ENCODE results near the gene NCAPD3.
"Not testable (repeated sequence)": the region's sequence is repeated elsewhere in the genome, so short reads cannot be mapped to it uniquely, and the experiment has no call there.

Gene NCAPD3

GRCh38 chr11:134132808-134133207, 91.0 kb downstream of the NCAPD3 start:
- Histone ChIP-seq H3K9me3 (ENCODE audit: control insufficient read depth, insufficient read depth, low read length) (peaks cover 3% of the 10 kb centered on the region; the same call in 1 of the 2 replicates), H3K36me3 (ENCODE audit: insufficient read depth, low read length) (peaks cover 3% of the 10 kb centered on the region; the same call in 1 of the 2 replicates), H3K9ac (ENCODE audit: low read depth, low read length) (no peak overlapping the region), H3K4me1 (ENCODE audit: insufficient read depth, low read length) (no peaks in the 10 kb centered on the region)

GRCh38 chr11:134131628-134132244, 92.0 kb downstream of the NCAPD3 start:
- Histone ChIP-seq H3K4me1 (ENCODE audit: insufficient read depth, low read length) (peaks cover 1% of the 10 kb centered on the region; the same call in 1 of the 2 replicates), H3K36me3 (ENCODE audit: insufficient read depth, low read length) (peaks cover 3% of the 10 kb centered on the region; the same call in 1 of the 2 replicates)

GRCh38 chr11:134126217-134126822, 97.4 kb downstream of the NCAPD3 start:
- Histone ChIP-seq H3K9me3 (ENCODE audit: control insufficient read depth, insufficient read depth, low read length) (0 out of 2 replicates have a peak, but pooled peaks cover 3% of the 10 kb centered on the region), H3K4me1 (ENCODE audit: insufficient read depth, low read length) (peaks cover 15% of the 10 kb centered on the region), H3K36me3 (ENCODE audit: insufficient read depth, low read length) (peaks cover under 1% of the 10 kb centered on the region; the same call in 1 of the 2 replicates), H3K9ac (ENCODE audit: low read depth, low read length) (no peak overlapping the region)

More at GRCh38 chr11:134131628-134132244, 92.0 kb downstream of the NCAPD3 start:
- Histone ChIP-seq H3K9me3 (ENCODE audit: control insufficient read depth, insufficient read depth, low read length) (peaks cover 3% of the 10 kb centered on the region; the same call in 1 of the 2 replicates), H3K9ac (ENCODE audit: low read depth, low read length) (no peak overlapping the region)

- H3K4me1 ChIP-seq (ENCODE audit: insufficient read depth, low read length) = peaks cover 21% of the 10 kb centered on the region
- 0 out of 2 replicates have a peak, but pooled peaks cover 3% of the 10 kb centered on the region for H3K9me3 ChIP-seq (ENCODE audit: control insufficient read depth, insufficient read depth, low read length)
- peak overlapping the region; percentile 49; the same call in 1 of the 2 replicates for H3K9ac ChIP-seq (ENCODE audit: low read depth, low read length)
- H3K36me3 ChIP-seq (ENCODE audit: insufficient read depth, low read length) = no peaks in the 10 kb centered on the region
Measured at GRCh38 chr11:134125507-134125906, 98.3 kb downstream of the NCAPD3 start.

- Histone ChIP-seq H3K4me1 (ENCODE audit: insufficient read depth, low read length) (peaks cover 25% of the 10 kb centered on the region), H3K9ac (ENCODE audit: low read depth, low read length) (peak overlapping the region; percentile 49), H3K9me3 (ENCODE audit: control insufficient read depth, insufficient read depth, low read length) (0 out of 2 replicates have a peak, but pooled peaks cover 3% of the 10 kb centered on the region), H3K36me3 (ENCODE audit: insufficient read depth, low read length) (no peaks in the 10 kb centered on the region)
Measured at GRCh38 chr11:134124660-134125451, 98.9 kb downstream of the NCAPD3 start.

GRCh38 chr11:134120921-134121526, 102.7 kb downstream of the NCAPD3 start:
- Histone ChIP-seq H3K36me3 (ENCODE audit: insufficient read depth, low read length) (no peaks in the 10 kb centered on the region), H3K4me1 (ENCODE audit: insufficient read depth, low read length) (peaks cover 28% of the 10 kb centered on the region), H3K9me3 (ENCODE audit: control insufficient read depth, insufficient read depth, low read length) (no peaks in the 10 kb centered on the region), H3K9ac (ENCODE audit: low read depth, low read length) (no peak overlapping the region; the same call in 1 of the 2 replicates)

- no peaks in the 10 kb centered on the region for H3K36me3 ChIP-seq (ENCODE audit: insufficient read depth, low read length)
- peaks cover 21% of the 10 kb centered on the region for H3K4me1 ChIP-seq (ENCODE audit: insufficient read depth, low read length)
- H3K9ac ChIP-seq (ENCODE audit: low read depth, low read length) = no peak overlapping the region
- no peaks in the 10 kb centered on the region for H3K9me3 ChIP-seq (ENCODE audit: control insufficient read depth, insufficient read depth, low read length)
Measured at GRCh38 chr11:134120143-134120850, 103.5 kb downstream of the NCAPD3 start.

- Histone ChIP-seq H3K36me3 (ENCODE audit: insufficient read depth, low read length) (no peaks in the 10 kb centered on the region), H3K9me3 (ENCODE audit: control insufficient read depth, insufficient read depth, low read length) (no peaks in the 10 kb centered on the region), H3K4me1 (ENCODE audit: insufficient read depth, low read length) (peaks cover 21% of the 10 kb centered on the region), H3K9ac (ENCODE audit: low read depth, low read length) (no peak overlapping the region)
Measured at GRCh38 chr11:134119094-134119493, 104.7 kb downstream of the NCAPD3 start.

GRCh38 chr11:134118006-134118405, 105.8 kb downstream of the NCAPD3 start:
- Histone ChIP-seq H3K9ac (ENCODE audit: low read depth, low read length) (no peak overlapping the region), H3K9me3 (ENCODE audit: control insufficient read depth, insufficient read depth, low read length) (no peaks in the 10 kb centered on the region), H3K4me1 (ENCODE audit: insufficient read depth, low read length) (peaks cover 21% of the 10 kb centered on the region)

GRCh38 chr11:134116210-134116609, 107.6 kb downstream of the NCAPD3 start:
- Histone ChIP-seq H3K9ac (ENCODE audit: low read depth, low read length) (no peak overlapping the region), H3K4me1 (ENCODE audit: insufficient read depth, low read length) (peaks cover 19% of the 10 kb centered on the region), H3K36me3 (ENCODE audit: insufficient read depth, low read length) (no peaks in the 10 kb centered on the region), H3K9me3 (ENCODE audit: control insufficient read depth, insufficient read depth, low read length) (no peaks in the 10 kb centered on the region)

More at GRCh38 chr11:134118006-134118405, 105.8 kb downstream of the NCAPD3 start:
- H3K36me3 ChIP-seq (ENCODE audit: insufficient read depth, low read length) = no peaks in the 10 kb centered on the region

GRCh38 chr11:134113787-134114186, 110.0 kb downstream of the NCAPD3 start:
- not testable (repeated sequence) for H3K4me1 ChIP-seq (ENCODE audit: insufficient read depth, low read length); H3K36me3 ChIP-seq (ENCODE audit: insufficient read depth, low read length); H3K9me3 ChIP-seq (ENCODE audit: control insufficient read depth, insufficient read depth, low read length); H3K9ac ChIP-seq (ENCODE audit: low read depth, low read length)

- H3K4me1 ChIP-seq (ENCODE audit: insufficient read depth, low read length) = no peaks in the 10 kb centered on the region
- no peak overlapping the region for H3K9ac ChIP-seq (ENCODE audit: low read depth, low read length)
- no peaks in the 10 kb centered on the region for H3K36me3 ChIP-seq (ENCODE audit: insufficient read depth, low read length)
- no peaks in the 10 kb centered on the region; the same call in 1 of the 2 replicates for H3K9me3 ChIP-seq (ENCODE audit: control insufficient read depth, insufficient read depth, low read length)
Measured at GRCh38 chr11:134110252-134110815, 113.4 kb downstream of the NCAPD3 start.

Measured in ES-I3 (cell line).